Right atrium auricular region (tissue), 2 donors: ENCODE measurements around the gene SH3GLB2. TPM values are rescaled to one million over a fixed set of nuclear protein-coding genes. Genes with fewer than 3 reads are reported as not detected.
A peak's percentile ranks its signal among the peaks of the same experiment; 100 is the strongest.

Source experiments
- DNase-seq: peaks from one replicate; pipeline ENCODE4 v3.0.0-alpha.2; 2019; ENCODE audit warnings: low spot score
- H3K27ac ChIP-seq, 2 donors: fragments of 200-600 bp; sonication (generic); 1 replicate in 1 of 2; 2 replicates in 1 of 2; pipeline ENCODE4 v1.5.1; 2016 to 2019
- H3K27me3 ChIP-seq, 2 donors: fragments of 200-600 bp; sonication (generic); one replicate each; pipeline versions ENCODE4 v1.5.1 to v1.6.0; 2017 to 2019
- H3K36me3 ChIP-seq: fragments of 200-600 bp; sonication (generic); one replicate; pipeline ENCODE4 v1.5.1; 2016
- H3K4me1 ChIP-seq, 2 donors: fragments of 200-600 bp; sonication (generic); one replicate each; pipeline versions ENCODE4 v1.5.1 to v1.6.0; 2017 to 2019
- H3K4me3 ChIP-seq, 2 donors: fragments of 200-600 bp; sonication (generic); 1 replicate in 1 of 2; 2 replicates in 1 of 2; pipeline ENCODE4 v1.5.1; 2017 to 2019; ENCODE audit warnings: mild to moderate bottlenecking in 1 of 2, moderate library complexity in 1 of 2
- H3K9me3 ChIP-seq, 2 donors: fragments of 200-600 bp; sonication (generic); one replicate each; pipeline ENCODE4 v1.5.1; 2019
- CTCF ChIP-seq, 2 donors: fragments of 200-600 bp; sonication (generic); IDR thresholded peaks; one replicate each; pipeline ENCODE4 v1.5.1; 2019; ENCODE audit warnings: antibody characterized with exemption in 2 of 2
- total RNA-seq, 2 donors: library from RNA; depleted of rRNA; stranded (reverse); fragments of >200 nt; gene quantifications; one replicate each; pipeline ENCODE4 v1.1.0, GENCODE V29; 2016

Gene SH3GLB2
- total RNA-seq, 2 donors from 2014 or later: 25.6 to 41.3 TPM

GRCh38 chr9:129042016-129042415 lies 13.9 kb upstream of the SH3GLB2 start:
- Histone ChIP-seq H3K27ac (no peak overlapping the region), H3K4me3 (no peak overlapping the region), H3K9me3 (no peaks in the 10 kb centered on the region), H3K27me3 (no peaks in the 10 kb centered on the region), H3K4me1 (peaks cover 0 to 30% of the 10 kb centered on the region in 2 donors), H3K36me3 (peaks cover 53% of the 10 kb centered on the region)
- no peak for TF ChIP-seq CTCF (IDR thresholded peaks at IDR 0.05)
- no peak for DNase-seq

GRCh38 chr9:129040113-129040643 lies 12.0 kb upstream of the SH3GLB2 start:
- no peak for TF ChIP-seq CTCF (IDR thresholded peaks at IDR 0.05)
- H3K27me3 ChIP-seq: no peaks in the 10 kb centered on the region
- no peak for DNase-seq

GRCh38 chr9:129038109-129038852 lies 10.2 kb upstream of the SH3GLB2 start:
- H3K27ac ChIP-seq: peak overlapping the region; percentile 87 to 92
- H3K9me3 ChIP-seq: no peaks in the 10 kb centered on the region
- peaks cover 27% of the 10 kb centered on the region for H3K36me3 ChIP-seq
- no peak for TF ChIP-seq CTCF (IDR thresholded peaks at IDR 0.05)
- peaks cover 0 to 38% of the 10 kb centered on the region in 2 donors for H3K4me1 ChIP-seq
- H3K4me3 ChIP-seq: peak overlapping the region in 1 of 2 donors; percentile 99
- H3K27me3 ChIP-seq: no peaks in the 10 kb centered on the region
- DNase-seq: no peak

More at GRCh38 chr9:129040113-129040643, 12.0 kb upstream of the SH3GLB2 start:
- peaks cover 0 to 38% of the 10 kb centered on the region in 2 donors for H3K4me1 ChIP-seq
- no peak overlapping the region for H3K4me3 ChIP-seq
- H3K9me3 ChIP-seq: no peaks in the 10 kb centered on the region
- H3K36me3 ChIP-seq: peaks cover 42% of the 10 kb centered on the region
- H3K27ac ChIP-seq: no peak overlapping the region

- Histone ChIP-seq H3K27ac (peak overlapping the region; percentile 87 to 92), H3K36me3 (peaks cover 22% of the 10 kb centered on the region), H3K4me1 (peaks cover 0 to 38% of the 10 kb centered on the region in 2 donors), H3K4me3 (peak overlapping the region; percentile 99 to 100), H3K9me3 (no peaks in the 10 kb centered on the region), H3K27me3 (no peaks in the 10 kb centered on the region)
- no peak for TF ChIP-seq CTCF (IDR thresholded peaks at IDR 0.05)
- peak; percentile 69 for DNase-seq
Measured at GRCh38 chr9:129037767-129038098, 9.6 kb upstream of the SH3GLB2 start.

- Histone ChIP-seq H3K27ac (peak overlapping the region; percentile 87 to 92), H3K4me3 (peak overlapping the region; percentile 99 to 100), H3K9me3 (no peaks in the 10 kb centered on the region), H3K36me3 (peaks cover 16% of the 10 kb centered on the region), H3K4me1 (peaks cover 0 to 38% of the 10 kb centered on the region in 2 donors), H3K27me3 (no peaks in the 10 kb centered on the region)
- TF ChIP-seq CTCF (IDR thresholded peaks at IDR 0.05): no peak
- DNase-seq: no peak
Measured at GRCh38 chr9:129036923-129037766, 9.0 kb upstream of the SH3GLB2 start.
